AG09319 (cell line): ENCODE data around the gene IFITM10.

ENCODE experiments used
- DNase-seq: peaks from one replicate; pipeline ENCODE4 v3.0.0-alpha.2; 2010; ENCODE audit warnings: low read depth; ENCODE audit errors: extremely low read depth
- TF ChIP-seq, protein P1 (sequence below): IDR thresholded peaks from 2 replicates; pipeline ENCODE4 v1.5.1; 2011; ENCODE audit warnings: low read depth, mild to moderate bottlenecking, inconsistent platforms, low read length, moderate library complexity

The IFITM10 gene

DNA sequence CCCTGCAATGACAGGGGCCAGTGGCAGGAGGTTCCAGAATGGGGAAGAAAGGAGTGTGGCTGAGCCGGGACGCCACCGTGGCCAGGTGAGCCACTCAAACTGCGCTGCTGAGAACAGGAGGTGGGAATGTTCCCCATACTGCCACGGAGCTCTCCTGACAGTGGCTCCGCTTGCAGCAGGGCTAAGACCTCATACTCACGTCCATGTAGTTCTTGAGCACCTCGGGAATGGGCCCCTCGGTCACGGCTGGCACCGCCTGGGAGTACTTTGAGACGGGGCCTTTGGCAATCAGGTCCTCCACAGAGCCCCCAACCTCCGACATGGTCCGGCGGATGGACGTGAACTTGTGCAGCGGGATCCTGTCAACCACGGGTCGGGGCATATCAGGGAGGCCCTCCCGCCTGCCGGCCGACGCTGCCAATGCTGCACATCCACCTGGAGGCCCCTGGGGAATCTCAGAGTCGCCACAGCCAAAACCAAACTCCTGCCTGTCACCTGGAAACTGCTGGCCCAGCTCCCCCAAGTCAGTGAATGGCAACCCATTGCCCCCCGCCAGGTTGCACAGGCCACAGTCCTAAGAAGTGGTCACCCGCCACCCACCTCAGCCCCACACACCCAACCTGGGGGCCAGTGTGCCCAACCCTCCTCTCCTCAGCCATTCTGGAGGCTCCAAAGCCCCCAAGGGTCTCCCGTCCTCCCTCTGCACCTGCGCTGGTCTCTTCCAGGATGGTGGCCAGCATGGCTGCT is 10.9 kb upstream of the IFITM10 start:
- TF ChIP-seq, protein P1, sequence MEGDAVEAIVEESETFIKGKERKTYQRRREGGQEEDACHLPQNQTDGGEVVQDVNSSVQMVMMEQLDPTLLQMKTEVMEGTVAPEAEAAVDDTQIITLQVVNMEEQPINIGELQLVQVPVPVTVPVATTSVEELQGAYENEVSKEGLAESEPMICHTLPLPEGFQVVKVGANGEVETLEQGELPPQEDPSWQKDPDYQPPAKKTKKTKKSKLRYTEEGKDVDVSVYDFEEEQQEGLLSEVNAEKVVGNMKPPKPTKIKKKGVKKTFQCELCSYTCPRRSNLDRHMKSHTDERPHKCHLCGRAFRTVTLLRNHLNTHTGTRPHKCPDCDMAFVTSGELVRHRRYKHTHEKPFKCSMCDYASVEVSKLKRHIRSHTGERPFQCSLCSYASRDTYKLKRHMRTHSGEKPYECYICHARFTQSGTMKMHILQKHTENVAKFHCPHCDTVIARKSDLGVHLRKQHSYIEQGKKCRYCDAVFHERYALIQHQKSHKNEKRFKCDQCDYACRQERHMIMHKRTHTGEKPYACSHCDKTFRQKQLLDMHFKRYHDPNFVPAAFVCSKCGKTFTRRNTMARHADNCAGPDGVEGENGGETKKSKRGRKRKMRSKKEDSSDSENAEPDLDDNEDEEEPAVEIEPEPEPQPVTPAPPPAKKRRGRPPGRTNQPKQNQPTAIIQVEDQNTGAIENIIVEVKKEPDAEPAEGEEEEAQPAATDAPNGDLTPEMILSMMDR = no peak
- DNase-seq = no peak

DNA sequence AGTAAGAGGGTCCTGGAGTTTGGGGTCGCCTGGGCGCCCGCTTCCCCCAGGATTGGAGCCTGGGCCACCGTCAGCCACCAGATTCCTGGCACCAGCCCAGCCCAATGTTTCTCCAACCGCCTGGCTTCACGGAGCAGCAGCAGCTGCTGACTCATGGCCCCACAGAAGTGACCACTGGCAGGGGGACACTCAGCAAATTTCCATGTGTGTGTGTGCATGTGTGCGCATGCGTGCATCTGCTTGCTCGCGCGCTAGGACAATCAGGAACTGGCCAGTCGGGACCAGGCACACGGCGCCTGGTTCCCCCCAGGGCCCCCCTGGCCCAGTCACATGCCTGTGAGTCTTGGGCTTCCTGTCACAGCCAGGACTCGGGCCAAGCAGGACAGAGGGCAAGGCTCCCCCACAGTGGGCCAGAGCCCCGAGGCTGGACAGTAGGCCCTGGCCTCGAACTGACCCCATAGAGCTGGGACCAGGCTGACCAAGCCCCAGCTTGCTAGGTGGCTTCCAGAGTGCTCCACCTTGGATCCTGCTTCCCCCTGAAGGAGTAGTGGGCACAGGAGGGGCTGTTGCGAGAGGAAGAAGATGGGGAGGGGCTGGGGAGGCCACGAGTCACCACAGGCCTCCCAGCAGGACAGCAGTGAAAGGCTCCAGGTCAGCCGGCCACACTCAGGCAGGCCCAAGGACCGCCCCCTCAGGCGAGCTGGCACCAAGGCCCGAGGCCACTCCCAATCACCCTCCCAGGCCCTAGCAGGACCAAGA is 10.1 kb upstream of the IFITM10 start:
- TF ChIP-seq, protein P1 = no peak
- no peak for DNase-seq

DNA sequence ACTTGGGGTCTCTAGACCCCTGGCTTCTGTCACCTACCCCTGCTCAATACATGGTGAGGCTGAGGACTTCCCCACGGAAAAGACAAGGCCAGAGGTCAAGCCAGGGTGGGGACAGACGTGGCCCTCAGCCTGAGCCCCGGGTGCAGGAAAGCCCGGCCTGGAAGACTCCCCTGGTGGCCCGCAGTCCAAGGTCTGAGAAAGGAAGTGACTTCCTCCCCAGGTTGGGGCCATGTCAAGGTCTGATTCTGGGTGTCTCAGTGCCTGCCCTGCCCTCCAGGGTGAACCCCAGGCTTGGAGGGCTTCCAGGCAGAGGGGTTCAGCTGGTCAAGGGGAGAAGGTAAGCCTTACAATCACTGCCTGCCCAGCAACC is 9.4 kb upstream of the IFITM10 start:
- TF ChIP-seq, protein P1 = no peak
- DNase-seq = no peak

DNA sequence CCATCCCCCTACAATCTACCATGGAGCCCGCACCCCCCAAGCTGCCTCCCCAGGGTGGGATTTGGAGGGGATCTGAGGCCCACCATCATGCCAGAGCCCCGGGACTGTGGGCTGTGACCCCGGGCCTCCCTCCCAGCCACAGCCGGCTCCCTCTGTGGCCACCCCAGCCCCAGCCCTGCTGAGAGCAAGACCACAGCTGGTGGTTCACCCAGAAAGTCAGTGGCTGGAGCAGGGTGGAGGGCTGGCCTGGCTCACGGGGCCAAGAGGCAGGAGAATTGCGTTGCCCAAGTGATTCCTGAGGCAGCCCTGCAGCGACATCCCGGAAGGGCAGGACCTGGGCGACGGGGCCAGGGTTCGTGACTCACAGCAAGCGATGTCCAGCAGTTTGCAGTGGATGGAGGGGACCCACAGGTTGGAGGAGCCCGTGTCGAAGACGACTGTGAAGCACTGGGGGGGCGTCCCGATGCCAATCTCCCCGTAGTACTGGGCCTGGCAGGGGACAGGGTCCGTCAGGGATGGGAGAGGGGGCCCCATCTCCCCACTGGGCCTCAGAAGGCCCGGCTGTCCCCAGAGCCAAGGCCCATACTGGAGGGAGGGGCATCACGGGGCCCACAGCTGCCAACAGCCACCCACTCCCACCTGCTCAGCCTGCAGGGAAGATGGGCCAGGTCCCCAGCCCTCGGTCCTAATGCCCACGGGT is 8.9 kb upstream of the IFITM10 start:
- TF ChIP-seq, protein P1 = no peak
- no peak for DNase-seq

DNA sequence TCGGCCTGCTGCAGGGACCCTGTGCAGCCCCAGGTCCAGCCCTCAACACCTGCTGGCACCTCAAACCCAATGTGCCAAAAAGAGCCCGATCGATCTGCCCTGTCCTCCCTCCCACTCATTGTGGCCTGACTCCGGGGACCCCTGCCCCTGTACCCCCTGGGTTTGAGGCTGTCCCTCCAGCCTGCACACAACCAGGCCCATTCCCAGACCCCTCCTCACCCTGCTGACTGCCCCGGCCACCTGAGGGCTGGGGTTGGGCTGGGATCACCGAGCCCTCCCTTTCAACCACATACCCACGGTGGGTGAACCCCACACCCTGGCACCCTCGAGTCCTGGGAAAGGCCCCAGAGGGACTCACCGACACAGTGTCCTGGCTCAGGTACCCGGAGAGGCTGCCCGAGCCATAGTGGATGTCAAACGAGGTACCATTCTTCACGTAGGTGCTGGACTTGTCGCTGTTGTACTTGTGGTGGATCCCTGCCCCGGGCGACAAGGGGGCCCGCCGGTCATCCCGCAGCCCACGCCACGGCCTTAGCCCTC is 8.3 kb upstream of the IFITM10 start:
- DNase-seq = no peak
- TF ChIP-seq, protein P1 = no peak

DNA sequence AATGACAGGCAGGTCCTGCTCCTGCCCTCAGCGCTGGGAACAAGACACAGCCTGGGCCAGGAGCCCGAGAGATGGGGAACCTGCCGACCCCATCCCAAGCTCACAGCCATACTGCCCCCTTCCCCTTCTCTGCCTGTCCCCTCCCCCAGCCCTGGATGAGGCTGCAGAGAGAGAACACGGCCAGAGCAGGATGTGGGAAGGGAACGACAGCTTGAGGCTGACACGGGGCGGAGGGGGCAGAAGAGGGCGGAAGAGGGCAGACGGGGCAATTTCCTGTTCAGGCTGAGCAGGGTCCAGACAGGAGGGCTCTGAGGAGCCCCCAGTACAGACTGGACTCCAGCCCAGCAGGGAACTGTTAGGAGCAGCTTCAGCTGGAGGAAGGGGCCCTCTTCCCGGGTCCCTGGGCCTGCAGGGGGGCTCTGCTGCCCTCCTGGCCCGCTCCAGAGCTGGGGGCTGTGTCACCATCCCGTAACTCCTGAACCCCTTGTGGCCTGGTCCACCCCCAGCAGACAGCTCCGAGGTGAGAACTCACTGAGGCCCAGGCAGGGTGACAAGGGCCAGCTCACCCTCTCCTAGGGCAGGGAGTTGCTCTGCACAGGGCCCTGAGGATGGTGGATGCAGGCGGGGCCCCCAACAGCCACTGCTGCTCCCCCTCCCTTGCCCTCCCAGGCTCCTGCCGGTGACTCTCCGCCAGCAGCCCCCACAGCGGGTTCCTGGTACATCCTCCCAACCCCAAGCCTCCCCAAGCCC is 7.6 kb upstream of the IFITM10 start:
- no peak for DNase-seq
- TF ChIP-seq, protein P1 = no peak
